K562 (cell line): Measurements from ENCODE around the gene TMEM120B. TPM values are rescaled to one million over a fixed set of nuclear protein-coding genes. Genes with fewer than 3 reads are reported as not detected.

Experiments used
- ATAC-seq: fragments of 200-7000 bp; cut with Tn5 transposase; 3 replicates; pipeline ENCODE4 v1.9.1; 2020; ENCODE audit warnings: moderate library complexity
- BruUV-seq: library from RNA; stranded (reverse); fragments of 400-500 nt; replicated peaks from 2 replicates; lab custom pipeline; 2021; lab: Mats Ljungman, UMichigan
- CTCF ChIA-PET: fragments of 300-600 bp; formaldehyde crosslinking; extraction: SDS; loops from one replicate; lab custom pipeline; 2021; ENCODE audit warnings: low intra/inter-chr PET ratio; lab: Yijun Ruan, JAX
- POLR2A ChIA-PET: fragments of 300-600, 350-650 bp; sonication (Branson Sonifier 250); formaldehyde crosslinking; extraction: SDS; loops from one replicate; lab custom pipeline; 2021; ENCODE audit warnings: antibody characterized with exemption, inconsistent platforms; lab: Yijun Ruan, JAX
- DNase-seq, 4 experiments: peaks; one replicate each; pipeline versions ENCODE4 v3.0.0 to v3.0.0-alpha.2; 2011 to 2018; ENCODE audit warnings: low spot score in 3 of 4, mixed read lengths in 3 of 4; ENCODE audit errors: extremely low read depth in 1 of 4
- FAIRE-seq: peaks from 2 replicates; lab custom pipeline; 2011; peaks lifted over from hg19 to GRCh38; lab: Jason Lieb, UNC
- H2AFZ ChIP-seq: 2 replicates; pipeline ENCODE4 v1.6.0; 2011; ENCODE audit warnings: low read depth, low read length, control low read depth, inconsistent platforms
- H3K27ac ChIP-seq: fragments of 200-600 bp; 3 replicates; pipeline ENCODE4 v1.8.0; 2011; ENCODE audit warnings: low read depth, mild to moderate bottlenecking, control low read depth, inconsistent platforms, low read length, moderate library complexity, mixed read lengths; ENCODE audit errors: extremely low read depth
- H3K27me3 ChIP-seq, 2 experiments: fragments of 300-600 bp in 1 of 2; 2 replicates in 1 of 2; 3 replicates in 1 of 2; pipeline versions ENCODE4 v1.6.0 to v1.8.0; 2011; ENCODE audit warnings: inconsistent platforms in 2 of 2, low read length in 2 of 2, mild to moderate bottlenecking in 1 of 2, mixed read lengths in 1 of 2, moderate library complexity in 1 of 2; ENCODE audit not compliant: control insufficient read depth in 2 of 2, insufficient read depth in 2 of 2
- H3K36me3 ChIP-seq: fragments of 300-600 bp; 3 replicates; pipeline ENCODE4 v1.8.0; 2011; ENCODE audit warnings: mild to moderate bottlenecking, low read length, inconsistent platforms; ENCODE audit not compliant: control insufficient read depth, insufficient read depth
- H3K4me1 ChIP-seq, 2 experiments: fragments of 200-600 bp in 1 of 2; replicated peaks in 1 of 2; 2 replicates in 1 of 2; 3 replicates in 1 of 2; pipeline versions ENCODE4 v1.5.1 to v1.8.0; 2011; ENCODE audit warnings: inconsistent platforms in 2 of 2, low read length in 2 of 2, mild to moderate bottlenecking in 1 of 2, mixed read lengths in 1 of 2, moderate library complexity in 1 of 2; ENCODE audit not compliant: control insufficient read depth in 2 of 2, insufficient read depth in 2 of 2
- H3K4me2 ChIP-seq: 2 replicates; pipeline ENCODE4 v1.6.1; 2011; ENCODE audit warnings: low read length, control low read depth, inconsistent platforms, mixed read lengths; ENCODE audit not compliant: insufficient read depth
- H3K4me3 ChIP-seq: fragments of 200-600 bp; sonication (generic), shearing (Covaris generic); 2 replicates; pipeline ENCODE4 v1.5.1; 2016; ENCODE audit warnings: control low read depth, inconsistent platforms
- H3K79me2 ChIP-seq: fragments of 200-600 bp; 3 replicates; pipeline ENCODE4 v1.8.0; 2011; ENCODE audit warnings: low read length, inconsistent platforms; ENCODE audit not compliant: control insufficient read depth, insufficient read depth
- H3K9ac ChIP-seq, 2 experiments: 2 replicates each; pipeline versions ENCODE4 v1.6.0 to v1.6.1; 2011; ENCODE audit warnings: low read depth in 2 of 2, low read length in 2 of 2, control low read depth in 1 of 2, inconsistent platforms in 1 of 2, mild to moderate bottlenecking in 1 of 2, mixed read lengths in 1 of 2; ENCODE audit not compliant: insufficient read depth in 1 of 2
- H3K9me1 ChIP-seq: one replicate; pipeline ENCODE4 v1.6.0; 2011; ENCODE audit warnings: inconsistent platforms, mild to moderate bottlenecking, low read length, moderate library complexity; ENCODE audit not compliant: control insufficient read depth, insufficient read depth
- H3K9me3 ChIP-seq: replicated peaks from 2 replicates; pipeline ENCODE4 v1.5.1; 2011; ENCODE audit warnings: low read depth, low read length, inconsistent platforms; ENCODE audit not compliant: control insufficient read depth, insufficient read depth
- H4K20me1 ChIP-seq: replicated peaks from 2 replicates; pipeline ENCODE4 v1.6.1; 2011; ENCODE audit warnings: low read length, inconsistent platforms, mixed read lengths; ENCODE audit not compliant: control insufficient read depth, insufficient read depth
- CHCHD3 ChIP-seq: fragments of 250-450 bp; sonication (Bioruptor Pico); IDR thresholded peaks from 2 replicates; pipeline ENCODE4 v2.1.2; 2022; ENCODE audit warnings: mild to moderate bottlenecking
- COPS2 ChIP-seq: fragments of 450-650 bp; conservative IDR thresholded peaks from 2 replicates; pipeline ENCODE4 v1.6.1; 2016; ENCODE audit warnings: mild to moderate bottlenecking, moderate library complexity
- CTBP1 ChIP-seq: fragments of 450-650 bp; IDR thresholded peaks from 2 replicates; pipeline ENCODE4 v1.6.1; 2016; ENCODE audit warnings: borderline replicate concordance
- DDX20 ChIP-seq: fragments of 450-650 bp; IDR thresholded peaks from 2 replicates; pipeline ENCODE4 v1.6.1; 2016; ENCODE audit warnings: missing genetic modification characterization, low read depth, mild to moderate bottlenecking, missing compliant biosample characterization, moderate library complexity
- HCFC1 ChIP-seq: IDR thresholded peaks from 2 replicates; pipeline ENCODE4 v1.6.1; 2012; ENCODE audit warnings: low read depth, low read length, improper control_type of control experiment
- HMG20A ChIP-seq: fragments of 450-650 bp; formaldehyde crosslinking; conservative IDR thresholded peaks from 2 replicates; pipeline ENCODE4 v1.4.0; 2020; ENCODE audit warnings: mild to moderate bottlenecking, mixed read lengths
- HMG20B ChIP-seq: fragments of 250-450 bp; sonication (Bioruptor Pico); IDR thresholded peaks from 2 replicates; pipeline ENCODE4 v1.5.0; 2021; ENCODE audit warnings: mild to moderate bottlenecking
- JUND ChIP-seq, 2 experiments: IDR thresholded peaks; 2 replicates in 1 of 2; 3 replicates in 1 of 2; pipeline ENCODE4 v1.6.1; 2011; ENCODE audit warnings: borderline replicate concordance in 2 of 2, low read depth in 2 of 2, low read length in 2 of 2, improper control_type of control experiment in 1 of 2, missing biosample characterization in 1 of 2, missing genetic modification characterization in 1 of 2, missing genetic modification reagents in 1 of 2
- PRDM10 ChIP-seq: fragments of 450-650 bp; IDR thresholded peaks from 2 replicates; pipeline ENCODE4 v1.6.1; 2018; ENCODE audit not compliant: partially characterized antibody
- RBM25 ChIP-seq: fragments of 200-400 bp; formaldehyde crosslinking; IDR thresholded peaks from 2 replicates; pipeline ENCODE4 v1.6.1; 2018; ENCODE audit warnings: low read length, low read depth, moderate library complexity; ENCODE audit not compliant: severe bottlenecking
- THAP7 ChIP-seq: fragments of 250-450 bp; sonication (Bioruptor Pico); IDR thresholded peaks from 2 replicates; pipeline ENCODE4 v1.5.0; 2021
- ZHX1 ChIP-seq: fragments of 150-350 bp; conservative IDR thresholded peaks from 2 replicates; pipeline ENCODE4 v1.6.1; 2014; ENCODE audit warnings: low read length
- ZNF124 ChIP-seq: sonication (generic); formaldehyde crosslinking; IDR thresholded peaks from 2 replicates; pipeline ENCODE4 v1.8.1; 2022; ENCODE audit warnings: missing genetic modification reagents
- WGBS: fragments of 100-300 bp; shearing (Covaris generic); methylation state at CpG from one replicate; pipeline ENCODE4 v1.1.6; 2016; ENCODE audit warnings: low coverage, mixed read lengths; ENCODE audit not compliant: insufficient coverage; ENCODE audit errors: missing lambda C conversion rate; 5-methylcytosine and 5-hydroxymethylcytosine counted together
- in situ Hi-C: fragments of 300-500 bp; cut with MboI; formaldehyde crosslinking; loops from 4 replicates; pipeline ENCODE4 v1.15.0; 2018; ENCODE audit warnings: inconsistent platforms, mixed read lengths
- intact Hi-C: fragments of 100-400 bp; cut with micrococcal nuclease; formaldehyde crosslinking; loops from 2 replicates; pipeline ENCODE4 v1.14.2; 2022
- polyA plus RNA-seq, 8 experiments: library from polyadenylated mRNA; depleted of rRNA in 4 of 8; stranded (reverse) in 5 of 8; unstranded in 3 of 8; fragments of >200 nt; fragmentation: Nextera tagmentation in 2 of 8; fragmentation: Illumina TruSeq in 1 of 8; extraction: Ambion mirVana in 2 of 8; extraction: Trizol in 1 of 8; gene quantifications; 2 replicates each; pipeline versions ENCODE4 v1.2.1 to v1.2.3, GENCODE V29; 2011 to 2014; ENCODE audit warnings: inconsistent platforms in 1 of 8, missing spikeins in 1 of 8
- total RNA-seq, 7 experiments: library from RNA; depleted of rRNA in 6 of 7; stranded (reverse); fragments of >200 nt in 6 of 7; fragmentation: Illumina TruSeq in 2 of 7; extraction: Trizol in 2 of 7; gene quantifications; 2 replicates each; pipeline versions ENCODE4 v1.2.1 to v1.2.3, GENCODE V29; 2011 to 2021; ENCODE audit warnings: low replicate concordance in 1 of 7

Gene TMEM120B
- total and polyA plus RNA-seq, 9 of the 15 experiments (the other 6 are each of a cell fraction or from before 2014, with no cell fraction given) = 1.7 to 18.6 (median 7.4) TPM

GRCh38 chr12:121748218-121748570, 35.6 kb downstream of the TMEM120B start (continued):
- TF ChIP-seq CTBP1 = no peak

- Histone ChIP-seq H3K9ac (peak overlapping the region; percentile 68 to 82; a peak in 3 of 4 replicates), H3K9me1 (peaks cover 4% of the 10 kb centered on the region), H3K4me3 (no peak overlapping the region), H3K4me1 (peaks cover 14 to 23% of the 10 kb centered on the region in 2 experiments), H3K4me2 (peak overlapping the region; percentile 56), H2AFZ (peak overlapping the region; percentile 78), H3K27me3 (no peaks in the 10 kb centered on the region), H3K9me3 (no peaks in the 10 kb centered on the region), H3K27ac (peak overlapping the region; percentile 95), H3K36me3 (peaks cover 38% of the 10 kb centered on the region), H3K79me2 (0 out of 3 replicates have a peak, but pooled peaks cover 3% of the 10 kb centered on the region), H4K20me1 (0 out of 2 replicates have a peak, but pooled peaks cover 4% of the 10 kb centered on the region)
- ChIA-PET CTCF (no interaction called here), POLR2A (interaction anchor here (0.6 to 2.1 kb wide), 15 partner anchors 11 to 1122 kb away, joined by 3 to 14 read pairs (median 4); partner anchors contain the start of gene TMEM120B)
- ATAC-seq (peak; percentile 100), FAIRE-seq (peak; percentile 100), DNase-seq (peak; percentile 84 to 95 (median 87))
- intact Hi-C loops = no loop called here
- no TSS peak for BruUV-seq
- WGBS = 3% methylated on average over 17 of the region's 17 CpGs
- in situ Hi-C loops = no loop called here
- TF ChIP-seq DDX20 (tag) (no peak), THAP7 (CRISPR knock-in tag) (no peak), RBM25 (no peak), CHCHD3 (no peak), ZHX1 (no peak), COPS2 (no peak), HMG20B (no peak), PRDM10 (no peak), HCFC1 (no peak), ZNF124 (CRISPR knock-in tag) (no peak), JUND (IDR thresholded peaks at IDR 0.05; ENCODE audit: borderline replicate concordance, low read depth, low read length) (peak; percentile 96), JUND (tag; IDR thresholded peaks at IDR 0.05; ENCODE audit: borderline replicate concordance, low read depth, low read length) (peak; percentile 96), HMG20A (CRISPR knock-in tag) (no peak)
Measured at GRCh38 chr12:121748571-121749265, 36.2 kb downstream of the TMEM120B start.
